ENCODE data around the gene SNX25.

Gene SNX25

DNA sequence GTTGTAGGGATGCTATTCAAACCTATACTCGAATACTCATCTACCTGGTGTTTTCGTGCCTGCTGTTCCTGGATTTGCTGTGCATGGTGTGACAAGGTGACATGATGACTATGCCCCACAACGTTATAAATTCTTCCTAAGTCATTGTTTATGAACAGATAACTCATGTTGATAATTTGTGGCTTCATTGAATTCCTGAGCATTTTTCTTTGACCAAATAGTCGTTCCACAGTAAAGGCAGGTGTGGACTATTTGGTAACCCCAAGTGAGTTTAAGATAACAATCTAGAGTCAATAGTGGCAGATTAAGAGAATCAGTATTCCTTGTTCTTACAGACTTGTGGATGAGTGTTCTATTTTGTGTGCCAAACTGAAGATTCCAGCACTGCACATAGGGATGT is 59.9 kb downstream of the SNX25 start:
- DNase-seq = no peak

DNA sequence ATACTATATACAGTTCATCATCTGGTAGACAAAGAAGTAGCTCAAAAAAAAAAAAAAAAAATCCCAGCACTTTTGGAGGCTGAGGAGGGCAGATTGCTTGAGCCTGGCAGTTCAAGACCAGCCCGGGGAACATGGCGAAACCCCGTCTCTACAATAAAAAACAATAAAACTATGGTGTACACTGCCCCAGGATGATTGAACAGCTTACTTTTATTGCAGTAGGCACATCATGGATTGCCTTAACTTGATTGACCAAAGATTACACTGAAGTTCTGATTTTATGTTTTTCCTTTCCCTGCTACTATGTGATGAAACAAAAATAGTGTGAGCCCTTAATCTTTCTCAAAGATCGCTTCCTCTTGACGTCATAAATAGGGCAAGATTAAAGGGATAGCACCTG is 60.6 kb downstream of the SNX25 start:
- no peak for DNase-seq

DNA sequence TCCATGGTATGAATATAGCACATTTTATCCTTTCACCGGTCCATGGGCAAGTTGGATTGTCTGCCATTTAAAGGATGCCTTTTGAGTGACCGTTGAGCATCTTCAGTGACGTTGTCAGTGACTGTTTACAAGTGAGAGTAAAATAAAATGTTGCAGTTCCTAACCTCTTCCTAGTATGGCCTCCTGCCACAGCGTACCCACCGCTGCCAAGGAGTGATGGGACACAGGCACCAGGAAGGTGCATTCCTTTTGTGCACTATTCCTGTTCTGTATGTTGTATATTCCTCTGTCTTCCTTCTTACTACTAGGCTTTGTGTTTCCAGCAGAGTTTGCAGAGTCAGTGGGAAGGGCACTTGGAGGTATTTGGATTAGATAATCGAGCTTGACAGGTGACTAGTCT is 61.5 kb downstream of the SNX25 start:
- DNase-seq = no peak

DNA sequence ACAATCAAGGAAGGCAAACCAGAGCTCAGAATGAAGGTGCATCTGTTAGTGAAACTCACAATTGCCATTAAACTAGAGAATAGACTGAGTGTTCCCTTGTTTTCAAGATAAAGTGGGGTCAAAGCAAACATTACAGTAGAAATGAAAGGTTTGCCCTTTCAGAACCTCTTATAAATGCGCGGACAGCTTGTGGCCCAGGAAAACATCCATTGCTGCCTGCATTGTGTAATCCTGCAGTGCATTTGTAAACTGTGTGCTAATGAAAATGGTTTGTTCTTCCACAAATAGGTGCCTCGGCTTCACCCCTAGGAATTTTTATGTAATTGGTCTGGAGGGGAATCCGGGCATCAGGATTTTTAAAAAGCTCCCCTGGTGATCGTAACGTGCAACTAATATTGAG is 62.8 kb downstream of the SNX25 start:
- no peak for DNase-seq

DNA sequence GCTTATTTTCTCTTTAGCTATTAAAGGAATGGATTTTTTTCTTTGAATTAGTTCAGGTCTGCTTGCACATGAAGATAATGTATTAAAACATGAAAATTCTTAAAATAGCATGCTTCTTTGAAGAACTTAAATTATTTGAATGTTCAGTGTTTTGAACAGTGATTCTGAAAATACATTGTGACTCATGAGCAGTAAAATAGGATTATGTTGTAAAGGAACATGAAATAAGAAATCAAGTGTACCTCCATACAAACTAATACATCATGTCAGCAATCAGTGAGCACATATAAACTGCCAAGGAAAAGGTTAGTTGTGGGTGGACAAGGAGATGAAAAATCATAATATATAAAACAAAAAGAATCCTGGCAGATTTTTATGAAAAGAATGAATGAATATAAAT is 66.1 kb downstream of the SNX25 start:
- no peak for DNase-seq

DNA sequence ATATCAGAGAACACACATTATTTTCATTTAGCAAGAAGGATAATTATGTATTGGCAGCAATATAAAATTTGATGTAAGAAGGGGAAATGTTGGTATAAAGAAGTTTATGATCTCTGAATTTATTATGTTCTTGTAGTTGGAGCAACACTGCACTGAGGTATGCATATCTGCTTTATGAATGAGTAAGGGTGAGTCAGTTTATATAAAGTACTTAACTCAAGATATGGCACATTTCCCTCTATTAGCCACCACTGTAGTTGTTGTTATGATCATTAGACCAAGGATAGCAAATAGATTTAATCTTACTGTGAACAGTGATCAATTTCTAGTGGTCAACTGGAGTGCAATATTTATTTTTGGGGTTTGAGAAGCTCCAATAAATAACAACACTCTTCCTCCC is 66.6 kb downstream of the SNX25 start:
- no peak for DNase-seq

DNA sequence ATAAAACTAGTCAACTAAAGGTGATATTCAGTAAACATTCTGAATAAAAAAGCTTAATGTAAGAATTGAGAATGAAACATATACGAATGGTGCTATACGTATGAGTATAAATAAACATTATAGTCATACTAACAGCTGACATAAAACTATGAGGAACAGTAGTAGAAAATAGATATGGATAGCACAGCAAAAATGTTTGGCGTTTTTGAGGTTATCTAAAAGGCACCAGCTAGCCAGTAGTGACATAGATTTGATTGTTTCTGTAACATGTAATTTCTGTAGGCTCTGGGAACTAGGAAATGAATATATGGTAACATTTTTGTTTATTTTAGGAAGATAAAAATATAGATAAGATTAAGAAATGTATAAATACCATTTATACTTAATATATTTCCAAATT is 69.3 kb downstream of the SNX25 start:
- no peak for DNase-seq

DNA sequence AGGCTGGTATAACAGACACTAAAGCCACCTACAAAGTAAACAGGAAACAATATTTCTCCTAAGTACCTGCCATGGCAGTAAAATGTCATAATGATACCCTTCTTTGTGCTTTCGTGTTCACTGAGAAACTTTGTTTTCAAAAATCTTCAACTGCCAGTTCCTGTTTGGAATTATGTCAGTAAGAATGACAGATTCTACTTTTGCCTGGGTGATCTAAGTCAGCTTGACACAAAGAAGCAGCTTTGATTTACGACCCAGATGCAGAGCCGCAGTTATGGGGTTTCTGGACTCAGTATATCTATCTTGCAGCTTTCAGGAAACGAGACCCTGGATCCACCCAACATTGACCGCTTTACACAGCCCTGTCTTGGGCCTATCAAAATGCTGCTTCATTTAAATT is 71.2 kb downstream of the SNX25 start:
- no peak for DNase-seq

DNA sequence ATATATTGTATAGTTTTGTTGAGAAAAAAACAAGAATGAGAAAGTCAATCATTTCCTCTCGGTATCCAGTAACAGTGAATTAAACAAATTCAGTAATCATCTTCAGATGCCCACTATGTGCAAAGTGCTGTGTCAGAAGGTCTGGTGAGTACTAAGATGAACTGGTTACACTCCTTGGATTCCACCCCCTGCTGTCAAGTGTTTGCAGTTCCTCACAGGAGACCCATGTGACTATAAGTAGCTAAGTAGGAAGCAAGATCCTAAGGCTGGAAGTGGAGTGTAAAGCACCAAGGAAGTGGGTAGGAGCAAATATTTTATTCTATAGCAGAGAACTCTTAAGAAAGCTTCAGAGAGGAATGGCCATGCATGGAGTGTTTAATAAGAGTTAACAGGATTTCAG is 73.6 kb downstream of the SNX25 start:
- no peak for DNase-seq

DNA sequence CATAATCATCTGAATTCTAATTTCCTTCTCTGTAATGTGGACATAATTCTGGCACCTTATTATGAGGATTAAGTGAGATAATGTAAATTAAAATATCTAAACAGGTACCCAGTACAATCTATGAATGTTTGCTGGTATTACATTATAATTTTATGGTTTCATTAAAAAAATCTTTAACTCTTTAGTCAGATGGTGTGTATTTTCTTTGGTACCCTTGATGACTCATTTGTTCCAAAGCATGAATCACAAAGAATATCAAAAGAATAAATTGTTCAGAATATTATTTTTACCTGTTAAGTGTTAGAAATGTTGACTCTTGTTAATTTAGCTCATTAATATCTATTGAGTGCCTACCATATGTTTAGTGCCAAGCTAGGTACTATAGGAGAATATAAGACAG is 74.3 kb downstream of the SNX25 start:
- DNase-seq = no peak

DNA sequence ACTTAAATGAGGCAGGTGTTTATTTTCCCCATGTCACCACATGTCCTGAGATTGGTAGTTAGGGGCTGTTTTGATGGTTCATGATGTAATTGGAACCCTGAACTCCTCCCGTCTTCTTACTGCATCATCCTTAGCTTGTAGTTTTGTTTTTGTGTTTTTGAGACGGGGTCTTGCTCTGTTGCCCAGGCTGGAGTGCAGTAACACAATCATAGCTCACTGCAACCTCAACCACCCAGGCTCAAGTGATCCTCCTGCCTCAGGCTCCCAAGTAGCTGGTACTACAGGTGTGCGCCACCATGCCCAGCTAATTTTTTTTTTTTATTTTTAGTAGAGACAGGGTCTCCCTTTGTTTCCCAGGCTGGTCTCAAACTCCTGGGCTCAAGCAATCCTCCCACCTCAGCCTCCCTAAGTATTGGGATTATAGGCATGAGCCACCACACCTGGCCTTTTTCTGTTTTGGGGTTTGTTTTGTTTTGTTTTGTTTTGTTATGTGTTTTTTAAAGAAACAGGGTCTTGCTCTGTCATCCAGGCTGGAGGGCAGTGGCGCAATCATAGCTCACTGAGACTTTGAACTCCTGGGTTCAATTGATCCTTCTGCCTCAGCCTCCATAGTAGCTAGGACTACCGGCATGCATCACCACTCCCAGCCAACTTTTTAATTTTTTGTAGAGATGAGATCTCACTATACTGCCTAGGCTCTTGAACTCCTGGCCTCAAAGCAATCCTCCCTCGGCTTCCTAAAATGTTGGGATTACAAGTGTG is 76.4 kb downstream of the SNX25 start:
- DNase-seq = no peak

DNA sequence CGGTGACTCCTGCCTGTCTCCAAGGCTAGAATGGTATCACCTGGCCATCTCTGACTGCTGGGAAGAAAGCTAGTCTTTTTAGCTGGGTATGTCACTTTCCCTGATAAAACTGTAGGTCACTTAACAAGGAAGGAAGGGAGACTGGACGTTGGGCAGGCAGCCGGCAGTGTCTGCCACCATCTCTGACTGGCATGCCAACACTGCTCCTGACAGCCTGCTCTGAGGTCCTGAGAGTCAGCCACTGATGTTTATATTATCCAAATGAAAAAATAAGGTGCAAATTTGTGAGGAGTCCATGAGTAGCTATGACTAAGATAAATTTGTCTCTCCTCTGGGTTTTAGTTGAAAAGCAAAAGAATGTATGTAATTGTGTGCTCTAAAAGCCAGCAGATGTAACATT is 77.2 kb downstream of the SNX25 start:
- DNase-seq = no peak

DNA sequence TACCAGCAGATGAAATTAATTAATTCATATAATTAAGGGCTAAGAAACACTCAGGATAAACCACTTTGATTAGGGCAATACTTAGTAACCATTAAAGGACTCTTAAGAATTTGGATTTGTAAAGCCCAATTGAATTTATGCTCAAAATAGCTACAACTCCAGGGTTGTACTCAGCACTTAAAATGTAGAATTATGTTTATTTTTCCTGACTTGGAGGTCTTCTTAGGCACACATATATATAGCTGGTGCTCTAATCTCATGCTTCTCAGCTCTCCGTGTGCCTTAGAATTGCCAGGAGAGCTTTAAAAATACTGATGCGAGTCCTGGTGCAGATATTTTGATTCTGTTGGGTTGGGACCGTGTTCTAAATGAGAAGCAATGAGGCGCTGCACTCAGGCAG is 77.6 kb downstream of the SNX25 start:
- DNase-seq = no peak

DNA sequence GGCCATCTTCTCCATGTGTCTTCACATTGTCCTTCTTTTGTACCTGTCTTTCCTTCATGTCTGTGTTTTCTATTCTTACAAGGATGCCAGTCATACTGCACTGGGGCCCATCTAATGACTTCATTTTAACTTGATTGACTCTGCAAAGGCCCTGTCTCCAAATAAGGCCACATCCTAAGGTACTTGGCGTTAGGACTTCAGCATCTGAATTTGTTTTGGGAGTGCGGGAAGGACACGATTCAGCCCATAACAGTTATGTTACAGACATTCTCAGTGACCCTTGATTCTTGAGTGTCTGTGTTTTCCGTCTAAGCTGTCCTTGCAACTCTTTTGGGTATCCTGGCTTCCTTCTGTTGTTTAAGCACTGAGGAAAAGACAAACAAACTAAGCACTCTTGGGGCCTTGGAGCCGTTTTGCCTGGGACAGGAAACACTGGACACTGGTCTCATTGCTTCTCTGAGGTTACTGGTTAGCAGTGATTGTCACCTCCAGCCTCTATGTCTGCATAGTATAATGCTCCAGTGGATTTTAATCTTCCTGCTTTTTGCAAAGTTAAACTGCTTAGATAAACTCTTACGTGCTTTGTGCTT is 80.7 kb downstream of the SNX25 start:
- no peak for DNase-seq

DNA sequence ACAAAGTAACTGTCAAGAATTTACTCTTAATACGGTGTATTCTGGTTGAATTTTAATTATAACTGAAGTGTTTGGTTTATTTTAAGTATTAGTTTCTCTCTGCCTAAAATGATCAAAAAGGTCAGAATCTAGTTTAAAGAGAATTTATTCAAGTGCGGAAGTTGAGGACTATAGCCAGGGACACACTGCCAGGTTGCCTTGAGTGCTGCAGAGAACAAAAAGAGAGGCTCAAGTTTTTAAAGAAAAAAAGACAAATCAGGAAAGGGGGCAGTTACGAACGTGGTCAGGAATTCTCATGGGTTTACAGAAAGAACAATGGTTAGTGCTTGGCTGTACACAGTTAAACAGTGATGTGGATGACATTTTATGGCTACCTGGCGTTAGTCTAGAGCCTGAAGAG is 81.3 kb downstream of the SNX25 start:
- no peak for DNase-seq

DNA sequence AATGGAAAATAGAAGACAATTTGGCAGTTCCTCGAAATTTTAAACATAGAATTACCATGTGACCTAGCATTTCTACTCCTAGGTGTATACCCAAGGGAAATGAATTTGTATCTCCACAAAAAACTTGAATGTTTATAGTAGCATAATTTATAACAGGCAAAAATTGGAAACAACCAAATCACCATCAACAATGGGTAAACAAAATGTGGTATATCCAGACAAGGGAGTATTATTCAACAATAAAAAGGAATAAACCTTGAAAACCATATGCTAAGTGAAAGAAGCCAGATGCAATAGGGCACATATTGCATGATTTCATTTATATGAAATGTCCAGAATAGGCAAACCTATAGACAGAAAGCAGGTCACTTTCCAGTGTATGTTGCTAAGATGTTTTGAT is 83.8 kb downstream of the SNX25 start:
- no peak for DNase-seq

DNA sequence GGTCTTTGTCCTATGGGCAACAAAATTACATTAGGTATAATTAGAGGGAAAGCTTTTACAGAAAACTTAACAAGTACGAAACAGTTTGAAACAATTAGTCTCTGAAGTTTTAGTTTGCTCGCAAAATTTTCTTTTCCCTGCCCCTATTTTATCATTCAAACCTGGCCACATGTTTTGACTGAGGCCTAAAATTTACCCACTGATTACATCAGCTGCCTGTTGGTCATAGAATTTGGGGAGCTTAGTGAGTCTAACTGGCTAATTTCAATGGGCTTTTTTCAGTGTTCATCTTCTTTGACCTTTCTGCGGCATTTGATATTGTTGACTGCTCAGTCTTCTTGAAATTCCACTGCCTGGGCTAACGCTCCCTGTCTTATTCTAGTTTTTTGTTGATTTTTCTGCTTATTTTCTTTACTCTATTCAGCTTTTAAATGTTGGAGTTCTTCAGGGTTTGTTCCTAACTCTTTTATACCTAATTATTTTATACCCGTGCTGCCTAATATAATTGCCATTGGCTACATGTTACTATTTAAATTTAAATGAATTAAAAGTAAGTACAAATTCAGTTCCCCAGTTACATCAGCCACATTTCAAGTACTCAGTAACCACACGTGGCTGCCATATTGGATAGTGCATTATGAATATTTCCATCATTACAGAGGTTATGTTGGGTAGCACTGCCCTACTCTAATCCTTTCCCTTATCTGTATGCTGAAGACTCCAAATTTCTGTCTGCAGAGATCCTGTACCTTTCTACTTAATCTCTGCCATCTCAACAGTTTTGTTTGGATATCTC is 87.5 kb downstream of the SNX25 start:
- DNase-seq = no peak

DNA sequence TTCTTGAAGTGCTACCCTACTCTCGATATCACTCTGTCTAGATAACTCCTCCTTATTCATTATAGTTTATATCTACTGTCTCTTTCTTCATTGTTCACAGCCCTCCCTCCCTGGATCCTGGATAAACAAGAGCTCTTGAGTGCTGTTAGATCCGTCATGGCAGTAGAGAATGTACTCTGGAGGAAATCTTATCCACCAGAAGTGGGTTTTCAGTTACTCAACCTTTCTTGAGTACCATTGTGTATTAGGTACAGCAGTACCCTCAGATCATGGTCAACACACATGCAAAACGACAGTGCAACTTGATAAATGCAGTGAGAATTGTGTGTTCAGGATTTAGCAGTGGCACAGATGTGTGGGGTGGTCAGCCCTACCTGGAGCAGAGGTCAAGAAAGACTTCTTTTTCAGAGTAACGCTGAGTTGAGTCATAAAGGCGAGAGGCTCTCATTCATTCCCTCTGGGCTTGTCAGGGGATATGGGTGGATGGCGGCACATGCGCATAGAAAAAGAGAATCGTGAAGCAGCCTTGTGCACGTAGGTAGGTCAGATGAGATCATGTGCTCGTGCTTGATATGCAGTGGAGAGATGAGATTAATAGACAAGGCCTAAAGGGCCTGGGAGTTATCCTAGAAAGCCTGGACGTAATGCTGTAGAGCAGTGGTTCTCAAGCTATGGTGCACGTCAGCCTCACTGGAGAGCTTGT is 89.5 kb downstream of the SNX25 start:
- DNase-seq = no peak

DNA sequence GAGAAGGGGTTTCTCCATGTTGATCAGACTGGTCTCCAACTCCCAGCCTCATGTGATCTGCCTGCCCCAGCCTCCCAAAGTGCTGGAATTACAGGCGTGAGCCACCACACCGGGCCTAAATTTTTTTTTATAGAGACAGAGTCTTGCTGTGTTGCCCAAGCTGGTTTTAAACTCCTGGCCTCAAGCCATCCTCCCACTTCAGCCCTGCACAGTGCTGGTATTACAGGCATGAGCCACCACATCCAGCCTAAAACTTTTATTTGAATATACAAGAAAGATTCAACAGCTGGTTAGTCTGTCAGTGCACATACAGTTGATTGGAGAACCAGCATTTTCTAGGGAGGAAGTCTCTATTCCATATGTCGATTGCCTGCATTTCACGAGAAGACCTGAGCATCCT is 95.1 kb downstream of the SNX25 start:
- no peak for DNase-seq

DNA sequence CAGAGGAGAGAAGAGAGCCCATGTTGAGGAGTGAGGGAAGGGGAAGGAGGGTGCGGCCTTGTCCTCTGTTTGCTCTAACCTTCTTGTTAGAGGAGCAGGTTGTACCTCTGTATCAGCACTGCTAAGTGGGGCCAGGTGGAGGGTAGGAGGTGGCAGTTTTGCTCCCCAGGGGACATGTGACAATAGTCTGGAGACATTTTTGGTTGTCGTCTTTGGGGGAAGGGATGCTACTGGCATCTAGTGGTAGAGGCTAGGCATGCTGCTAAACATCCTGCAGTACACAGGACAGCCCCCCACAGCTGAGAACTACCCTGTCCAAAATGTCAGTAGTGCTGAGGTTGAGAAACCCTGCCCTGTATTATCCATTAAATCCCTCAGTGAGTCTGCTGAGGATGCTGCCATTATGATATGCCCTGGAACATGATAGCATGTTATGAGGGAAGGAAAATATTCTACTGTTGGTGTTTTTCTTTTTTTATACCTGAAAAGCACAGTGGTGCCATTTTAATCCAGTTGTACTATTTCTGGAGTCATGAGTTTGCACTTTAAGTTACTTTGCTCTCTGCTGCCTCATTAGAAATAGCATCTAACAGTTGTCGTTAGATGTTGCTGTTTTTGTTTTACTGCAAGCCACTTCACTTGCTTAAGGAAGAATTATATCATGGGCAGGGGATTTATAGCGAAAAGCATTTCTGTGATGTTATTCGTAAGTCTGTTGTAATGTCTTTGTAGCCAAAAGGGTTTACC is 95.7 kb downstream of the SNX25 start:
- no peak for DNase-seq

DNA sequence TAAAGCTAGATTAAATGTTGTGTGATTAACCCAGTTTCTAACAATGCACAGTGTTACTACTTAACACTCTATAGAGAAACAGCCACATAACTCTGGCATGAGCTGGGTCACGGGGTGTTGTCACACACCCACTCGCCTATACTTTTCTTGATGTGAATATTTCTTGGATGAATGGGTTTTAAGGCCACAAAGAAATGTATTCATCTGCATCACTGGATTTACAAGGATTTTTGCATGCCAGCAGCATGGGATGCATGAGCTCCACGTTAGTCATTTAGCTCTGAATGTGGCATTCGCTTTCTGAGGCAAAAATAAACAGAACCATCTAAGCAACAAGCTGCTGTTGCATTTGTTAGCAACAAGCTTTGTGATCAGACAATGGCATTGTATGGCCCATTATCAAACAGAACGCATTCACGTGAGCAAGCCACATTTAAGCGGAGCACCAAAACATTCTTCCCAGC is 96.6 kb downstream of the SNX25 start:
- DNase-seq = no peak

DNA sequence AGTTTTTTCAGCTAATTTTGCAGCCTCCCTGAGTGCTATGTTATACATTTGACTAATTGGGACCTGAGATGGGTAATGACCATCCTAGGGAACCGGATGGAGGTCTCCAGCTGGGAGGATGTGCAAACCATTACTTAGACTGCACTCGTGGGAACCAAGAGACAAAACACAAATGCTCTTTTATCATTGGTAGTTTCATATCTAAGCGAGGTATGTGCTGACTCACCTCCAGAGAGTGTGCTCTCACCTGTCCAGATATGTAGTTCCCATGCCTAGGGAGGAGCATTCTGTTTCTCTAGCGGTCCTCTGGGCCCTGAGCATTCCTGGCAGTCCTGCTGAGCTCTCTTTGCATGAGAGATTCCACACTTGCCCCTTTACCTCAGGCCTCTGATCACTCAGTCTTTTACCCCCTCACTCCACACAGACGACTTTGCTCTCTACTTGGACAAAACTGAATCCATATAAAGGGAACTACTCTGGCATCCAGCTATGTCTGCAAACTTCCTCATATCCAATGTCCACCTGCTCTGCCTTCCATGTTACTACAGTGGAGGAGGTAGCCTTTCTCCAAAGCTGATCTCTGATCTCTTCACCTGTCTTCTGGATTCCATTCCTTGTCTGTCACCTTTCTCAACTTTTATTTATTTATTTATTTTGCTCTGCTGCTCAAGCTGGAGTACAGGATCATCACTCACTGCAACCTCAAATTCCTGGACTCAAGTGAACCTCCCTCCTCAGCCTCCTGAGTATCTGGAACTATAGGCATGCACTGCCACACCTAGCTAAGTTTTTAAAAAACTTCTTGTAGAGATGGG is 97.9 kb downstream of the SNX25 start:
- no peak for DNase-seq
